ENCODE measurements around the gene UBL4A. TPM values are rescaled to one million over a fixed set of nuclear protein-coding genes. Genes with fewer than 3 reads are reported as not detected.

UBL4A gene
- total and polyA plus RNA-seq, 2 of the 13 experiments (the other 11 are each of a cell fraction or from before 2014, with no cell fraction given), result 16.8 to 25.5 TPM

GRCh38 chrX:154462396-154462795 lies 24.0 kb downstream of the UBL4A start:
- DNase-seq (ENCODE audit: low spot score) (no peak), ATAC-seq (no peak), FAIRE-seq (no peak)
- no peak for TF ChIP-seq XRCC5 (optimal IDR thresholded peaks at IDR 0.05; ENCODE audit: low read length)
- no peak for TF ChIP-seq MEF2D (CRISPR knock-in tag; IDR thresholded peaks at IDR 0.05)
- no peak for TF ChIP-seq ARNT2 (CRISPR knock-in tag; IDR thresholded peaks at IDR 0.05; ENCODE audit: low read depth)
- no peak for TF ChIP-seq NRL (CRISPR knock-in tag; IDR thresholded peaks at IDR 0.05; ENCODE audit: borderline replicate concordance)
- TF ChIP-seq, protein P1, sequence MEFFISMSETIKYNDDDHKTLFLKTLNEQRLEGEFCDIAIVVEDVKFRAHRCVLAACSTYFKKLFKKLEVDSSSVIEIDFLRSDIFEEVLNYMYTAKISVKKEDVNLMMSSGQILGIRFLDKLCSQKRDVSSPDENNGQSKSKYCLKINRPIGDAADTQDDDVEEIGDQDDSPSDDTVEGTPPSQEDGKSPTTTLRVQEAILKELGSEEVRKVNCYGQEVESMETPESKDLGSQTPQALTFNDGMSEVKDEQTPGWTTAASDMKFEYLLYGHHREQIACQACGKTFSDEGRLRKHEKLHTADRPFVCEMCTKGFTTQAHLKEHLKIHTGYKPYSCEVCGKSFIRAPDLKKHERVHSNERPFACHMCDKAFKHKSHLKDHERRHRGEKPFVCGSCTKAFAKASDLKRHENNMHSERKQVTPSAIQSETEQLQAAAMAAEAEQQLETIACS (CRISPR knock-in tag; IDR thresholded peaks at IDR 0.05), result no peak
- Histone ChIP-seq H3K27me3 (ENCODE audit: control insufficient read depth in 1 of 2, insufficient read depth in 2 of 2, low read length in 2 of 2) (no peaks in the 10 kb centered on the region), H4K20me1 (ENCODE audit: insufficient read depth, low read length) (no peaks in the 10 kb centered on the region), H2AFZ (ENCODE audit: low read length) (no peak overlapping the region), H3K4me3 (replicated peaks in 1 of 3; ENCODE audit: insufficient read depth in 1 of 3, low read depth in 2 of 3, low read length in 3 of 3) (no peak overlapping the region), H3K36me3 (replicated peaks in 1 of 2; ENCODE audit: control insufficient read depth in 1 of 2, insufficient read depth in 2 of 2, low read length in 2 of 2) (peaks cover 3 to 5% of the 10 kb centered on the region in 2 experiments; a peak in 3 of 5 replicates), H3K4me1 (ENCODE audit: insufficient read depth, low read length) (0 out of 2 replicates have a peak, but pooled peaks cover 4% of the 10 kb centered on the region), H3K9me3 (ENCODE audit: low read length) (no peaks in the 10 kb centered on the region), H3K27ac (ENCODE audit: extremely low read length, insufficient read depth, low read length) (no peak overlapping the region), H3K4me2 (ENCODE audit: low read depth, low read length) (no peak overlapping the region), H3K9ac (ENCODE audit: insufficient read depth, low read depth, low read length) (no peak overlapping the region), H3K79me2 (ENCODE audit: insufficient read depth, low read length) (peaks cover 9% of the 10 kb centered on the region)
- ChIA-PET CTCF (ENCODE audit: low intra/inter-chr PET ratio, low total read pairs) (no interaction called here), POLR2A (no interaction called here)
- 93% methylated on average over 2 of the region's 8 CpGs for WGBS (ENCODE audit: low lambda C conversion rate)
- intact Hi-C loops (cut with micrococcal nuclease; ENCODE audit: unreplicated experiment) (no loop called here), in situ Hi-C loops (cut with HindIII; ENCODE audit: extremely low pct_ligation_motif_present, low pct_unique_long_range_greater_than_20kb) (no loop called here)
- no TSS peak for BruUV-seq (replicated peaks)

- H3K4me2 ChIP-seq (ENCODE audit: low read depth, low read length), result no peak overlapping the region
- no CpG with 5 or more reads among the region's 26 CpGs for WGBS (ENCODE audit: low lambda C conversion rate)
- BruUV-seq (replicated peaks), result no TSS peak
- H3K79me2 ChIP-seq (ENCODE audit: insufficient read depth, low read length), result peaks cover 9% of the 10 kb centered on the region
- in situ Hi-C loops (cut with HindIII; ENCODE audit: extremely low pct_ligation_motif_present, low pct_unique_long_range_greater_than_20kb), result no loop called here
- peaks cover 0 to 4% of the 10 kb centered on the region in 2 experiments; a peak in 3 of 5 replicates for H3K36me3 ChIP-seq (replicated peaks in 1 of 2; ENCODE audit: control insufficient read depth in 1 of 2, insufficient read depth in 2 of 2, low read length in 2 of 2)
- ATAC-seq (no peak), FAIRE-seq (no peak), DNase-seq (ENCODE audit: low spot score) (no peak)
- 0 out of 2 replicates have a peak, but pooled peaks cover 4% of the 10 kb centered on the region for H3K4me1 ChIP-seq (ENCODE audit: insufficient read depth, low read length)
- no peak overlapping the region for H3K4me3 ChIP-seq (replicated peaks in 1 of 3; ENCODE audit: insufficient read depth in 1 of 3, low read depth in 2 of 3, low read length in 3 of 3)
- no peaks in the 10 kb centered on the region for H3K27me3 ChIP-seq (ENCODE audit: control insufficient read depth in 1 of 2, insufficient read depth in 2 of 2, low read length in 2 of 2)
- no peak overlapping the region for H3K27ac ChIP-seq (ENCODE audit: extremely low read length, insufficient read depth, low read length)
- no peak overlapping the region for H3K9ac ChIP-seq (ENCODE audit: insufficient read depth, low read depth, low read length)
- ChIA-PET CTCF (ENCODE audit: low intra/inter-chr PET ratio, low total read pairs) (no interaction called here), POLR2A (interaction anchor here (1.2 kb wide), 1 partner anchor 89 kb away, joined by 3 read pairs; no protein-coding TSS in a partner anchor)
- no peaks in the 10 kb centered on the region for H4K20me1 ChIP-seq (ENCODE audit: insufficient read depth, low read length)
- no peaks in the 10 kb centered on the region for H3K9me3 ChIP-seq (ENCODE audit: low read length)
- intact Hi-C loops (cut with micrococcal nuclease; ENCODE audit: unreplicated experiment), result no loop called here
- no peak overlapping the region for H2AFZ ChIP-seq (ENCODE audit: low read length)
- TF ChIP-seq ZBTB25 (CRISPR knock-in tag; IDR thresholded peaks at IDR 0.05) (no peak), GATAD2A (CRISPR knock-in tag; IDR thresholded peaks at IDR 0.05) (no peak), ZUFSP (CRISPR knock-in tag; IDR thresholded peaks at IDR 0.05; ENCODE audit: borderline replicate concordance) (no peak), ZNF749 (CRISPR knock-in tag; IDR thresholded peaks at IDR 0.05; ENCODE audit: borderline replicate concordance) (no peak), ARID3A (IDR thresholded peaks at IDR 0.05; ENCODE audit: low read depth, low read length) (no peak), ZNF329 (CRISPR knock-in tag; IDR thresholded peaks at IDR 0.05; ENCODE audit: low read depth) (no peak), IKZF1 (IDR thresholded peaks at IDR 0.05) (no peak)
- TF ChIP-seq, protein P2, sequence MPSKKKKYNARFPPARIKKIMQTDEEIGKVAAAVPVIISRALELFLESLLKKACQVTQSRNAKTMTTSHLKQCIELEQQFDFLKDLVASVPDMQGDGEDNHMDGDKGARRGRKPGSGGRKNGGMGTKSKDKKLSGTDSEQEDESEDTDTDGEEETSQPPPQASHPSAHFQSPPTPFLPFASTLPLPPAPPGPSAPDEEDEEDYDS (CRISPR knock-in tag; IDR thresholded peaks at IDR 0.05), result no peak
These were observed 26.1 kb downstream of the UBL4A start for GRCh38 chrX:154460326-154460725.
